GM12878 (cell line): ENCODE results near the gene YPEL4. TPM values are rescaled to one million over a fixed set of nuclear protein-coding genes. Genes with fewer than 3 reads are reported as not detected.

Experiments used
- ATAC-seq: fragments of 200-7000 bp; cut with Tn5 transposase; 3 replicates; pipeline ENCODE4 v1.9.1; 2020; ENCODE audit warnings: mild to moderate bottlenecking, moderate library complexity
- BruUV-seq: library from RNA; stranded (reverse); fragments of 400-500 nt; replicated peaks from 2 replicates; lab custom pipeline; 2021; lab: Mats Ljungman, UMichigan
- CTCF ChIA-PET: fragments of 300-600 bp; sonication (Branson Sonifier 250); formaldehyde crosslinking; extraction: SDS; loops from one replicate; lab custom pipeline; 2021; ENCODE audit warnings: inconsistent platforms; lab: Yijun Ruan, JAX
- POLR2A ChIA-PET: fragments of 350-600 bp; formaldehyde crosslinking; extraction: SDS; loops from one replicate; lab custom pipeline; 2021; ENCODE audit warnings: inconsistent platforms; lab: Charles Lee
- RAD21 ChIA-PET: fragments of 300-600 bp; sonication (Branson Sonifier 250); formaldehyde crosslinking; loops from one replicate; lab custom pipeline; 2023; ENCODE audit warnings: antibody characterized with exemption; ENCODE audit not compliant: unreplicated experiment; lab: Charles Lee
- SMC1A ChIA-PET: fragments of 300-600 bp; sonication (Branson Sonifier 250); formaldehyde crosslinking; loops from one replicate; lab custom pipeline; 2023; ENCODE audit not compliant: unreplicated experiment, uncharacterized antibody; lab: Charles Lee
- DNase-seq: peaks from one replicate; pipeline ENCODE4 v3.0.0-alpha.2; 2011; ENCODE audit warnings: low read depth, low spot score
- FAIRE-seq: peaks from 3 replicates; lab custom pipeline; 2011; peaks lifted over from hg19 to GRCh38; lab: Jason Lieb, UNC
- H2AFZ ChIP-seq: 2 replicates; pipeline ENCODE4 v1.6.0; 2011; ENCODE audit warnings: low read depth, low read length, control low read depth; ENCODE audit not compliant: control insufficient read depth
- H3K27ac ChIP-seq: 2 replicates; pipeline ENCODE4 v1.5.1; 2011; ENCODE audit warnings: control low read depth; ENCODE audit not compliant: control insufficient read depth, insufficient read depth
- H3K27me3 ChIP-seq, 2 experiments: replicated peaks in 1 of 2; 2 replicates each; pipeline versions ENCODE4 v1.6.0 to v1.6.1; 2011; ENCODE audit warnings: low read length in 1 of 2; ENCODE audit not compliant: control insufficient read depth in 2 of 2, insufficient read depth in 2 of 2
- H3K36me3 ChIP-seq, 2 experiments: 2 replicates each; pipeline ENCODE4 v1.5.1; 2011; ENCODE audit warnings: low read length in 1 of 2; ENCODE audit not compliant: control insufficient read depth in 2 of 2, insufficient read depth in 2 of 2
- H3K4me1 ChIP-seq: 2 replicates; pipeline ENCODE4 v1.6.1; 2011; ENCODE audit warnings: mild to moderate bottlenecking, low read length, moderate library complexity, mixed read lengths; ENCODE audit not compliant: control insufficient read depth, insufficient read depth
- H3K4me2 ChIP-seq: 2 replicates; pipeline ENCODE4 v1.6.0; 2011; ENCODE audit warnings: control low read depth; ENCODE audit not compliant: control insufficient read depth, insufficient read depth
- H3K4me3 ChIP-seq: fragments of 200-600 bp; sonication (generic); 2 replicates; pipeline ENCODE4 v1.5.1; 2016
- H3K79me2 ChIP-seq: 2 replicates; pipeline ENCODE4 v1.6.0; 2011; ENCODE audit warnings: low read length; ENCODE audit not compliant: control insufficient read depth, insufficient read depth
- H3K9ac ChIP-seq: 2 replicates; pipeline ENCODE4 v1.8.0; 2011; ENCODE audit warnings: low read length, control low read depth, mixed read lengths; ENCODE audit not compliant: control insufficient read depth, insufficient read depth
- H3K9me3 ChIP-seq: replicated peaks from 3 replicates; pipeline ENCODE4 v1.5.1; 2011; ENCODE audit warnings: mild to moderate bottlenecking, low read length; ENCODE audit not compliant: control insufficient read depth, insufficient read depth
- H4K20me1 ChIP-seq: 2 replicates; pipeline ENCODE4 v1.6.0; 2011; ENCODE audit not compliant: control insufficient read depth, insufficient read depth
- ATF3 ChIP-seq: IDR thresholded peaks from 2 replicates; pipeline ENCODE4 v1.6.1; 2011; ENCODE audit warnings: low read depth, mild to moderate bottlenecking, low read length, moderate library complexity, borderline replicate concordance; ENCODE audit errors: extremely low read depth
- CTCF ChIP-seq, 3 experiments: IDR thresholded peaks in 2 of 3; conservative IDR thresholded peaks in 1 of 3; 2 replicates each; pipeline ENCODE4 v1.5.1; 2011; ENCODE audit warnings: low read depth in 3 of 3, low read length in 3 of 3, mild to moderate bottlenecking in 3 of 3, control low read depth in 2 of 3, moderate library complexity in 2 of 3, inconsistent platforms in 1 of 3, mixed read lengths in 1 of 3; ENCODE audit not compliant: control insufficient read depth in 2 of 3, insufficient read depth in 1 of 3; ENCODE audit errors: extremely low read depth in 1 of 3
- FOXM1 ChIP-seq: IDR thresholded peaks from 2 replicates; pipeline ENCODE4 v1.6.1; 2012; ENCODE audit warnings: low read depth, mild to moderate bottlenecking, inconsistent platforms, low read length, moderate library complexity
- HDGF ChIP-seq: fragments of 450-650 bp; IDR thresholded peaks from 2 replicates; pipeline ENCODE4 v1.6.1; 2016; ENCODE audit warnings: antibody characterized with exemption
- IRF3 ChIP-seq: fragments of 450-650 bp; IDR thresholded peaks from 2 replicates; pipeline ENCODE4 v1.6.1; 2014; ENCODE audit warnings: mild to moderate bottlenecking
- JUNB ChIP-seq: IDR thresholded peaks from 2 replicates; pipeline ENCODE4 v1.6.1; 2016; ENCODE audit warnings: antibody characterized with exemption, mild to moderate bottlenecking
- JUND ChIP-seq: IDR thresholded peaks from 2 replicates; pipeline ENCODE4 v1.6.1; 2012; ENCODE audit warnings: low read depth, mild to moderate bottlenecking, low read length, improper control_type of control experiment, moderate library complexity
- NBN ChIP-seq: fragments of 450-650 bp; IDR thresholded peaks from 2 replicates; pipeline ENCODE4 v1.6.1; 2016
- POU2F2 ChIP-seq: IDR thresholded peaks from 3 replicates; pipeline ENCODE4 v1.6.1; 2011; ENCODE audit warnings: low read depth, mild to moderate bottlenecking, low read length, borderline replicate concordance
- USF2 ChIP-seq: IDR thresholded peaks from 2 replicates; pipeline ENCODE4 v1.6.1; 2011; ENCODE audit warnings: low read depth, low read length, improper control_type of control experiment, borderline replicate concordance
- YY1 ChIP-seq: IDR thresholded peaks from 2 replicates; pipeline ENCODE4 v1.6.1; 2011; ENCODE audit warnings: low read depth, mild to moderate bottlenecking, low read length
- ZNF24 ChIP-seq: fragments of 450-650 bp; IDR thresholded peaks from 2 replicates; pipeline ENCODE4 v1.6.1; 2017; ENCODE audit warnings: antibody characterized with exemption, mild to moderate bottlenecking
- ZSCAN29 ChIP-seq: fragments of 450-650 bp; IDR thresholded peaks from 2 replicates; pipeline ENCODE4 v1.6.1; 2017; ENCODE audit warnings: mild to moderate bottlenecking, moderate library complexity
- WGBS: methylation state at CpG from one replicate; pipeline ENCODE4 v1.1.6; 2016; ENCODE audit warnings: low lambda C conversion rate; ENCODE audit not compliant: insufficient replicate concordance, insufficient coverage; ENCODE audit errors: missing lambda C conversion rate; 5-methylcytosine and 5-hydroxymethylcytosine counted together
- in situ Hi-C: fragments of 300-500 bp; cut with MboI; formaldehyde crosslinking; loops from 9 replicates; pipeline ENCODE4 v1.14.3; 2018; ENCODE audit warnings: mixed read lengths
- intact Hi-C: fragments of 100-400 bp; cut with micrococcal nuclease; formaldehyde crosslinking; loops from one replicate; pipeline ENCODE4 v1.14.2; 2022; ENCODE audit not compliant: unreplicated experiment
- polyA plus RNA-seq, 11 experiments: library from polyadenylated mRNA; depleted of rRNA in 4 of 11; unstranded in 6 of 11; stranded (reverse) in 5 of 11; fragments of >200 nt; fragmentation: Nextera tagmentation in 4 of 11; fragmentation: Illumina TruSeq in 1 of 11; extraction: Ambion mirVana in 4 of 11; extraction: Trizol in 1 of 11; gene quantifications; 1 replicate in 1 of 11; 2 replicates in 10 of 11; pipeline versions ENCODE4 v1.2.1 to v1.2.3, GENCODE V29; 2011 to 2016; ENCODE audit warnings: inconsistent platforms in 2 of 11, missing spikeins in 2 of 11, low read depth in 1 of 11
- total RNA-seq, 4 experiments: library from RNA; depleted of rRNA in 3 of 4; stranded (reverse); fragments of >200 nt in 3 of 4; fragmentation: Illumina TruSeq in 1 of 4; extraction: Trizol in 1 of 4; gene quantifications; 2 replicates each; pipeline versions ENCODE4 v1.2.1 to v1.2.3, GENCODE V29; 2013 to 2021

Gene YPEL4
- total and polyA plus RNA-seq, 10 of the 15 experiments (the other 5 are each of a cell fraction or from before 2014, with no cell fraction given): 0.07 to 0.50 (median 0.13) TPM; not detected in 5

- Histone ChIP-seq H3K4me3 (peak overlapping the region; percentile 82), H3K79me2 (no peaks in the 10 kb centered on the region), H3K9me3 (no peaks in the 10 kb centered on the region), H2AFZ (peak overlapping the region; percentile 69), H3K27ac (no peak overlapping the region), H3K9ac (peak overlapping the region; percentile 57), H3K36me3 (no peaks in the 10 kb centered on the region), H3K4me1 (peaks cover 9% of the 10 kb centered on the region; the same call in 1 of the 2 replicates)
- intact Hi-C loops: no loop called here
- WGBS: 17% methylated on average over 17 of the region's 19 CpGs
- ChIA-PET CTCF (interaction anchor here (0.6 to 13.9 kb wide), 7 partner anchors 10 to 291 kb away, joined by 3 to 319 read pairs (median 103); partner anchors contain the start of genes RTN4RL2, TIMM10 and UBE2L6), POLR2A (interaction anchor here (2.1 kb wide), 1 partner anchor 10 kb away, joined by 10 read pairs; no protein-coding TSS in a partner anchor), RAD21 (interaction anchor here (3.0 to 5.2 kb wide), 4 partner anchors 71 to 294 kb away, joined by 12 to 83 read pairs (median 21); partner anchors contain the start of gene UBE2L6), SMC1A (interaction anchor here (1.4 to 4.1 kb wide), 3 partner anchors 68 to 293 kb away, joined by 3 to 32 read pairs (median 19); partner anchors contain the start of gene UBE2L6)
- ATAC-seq: peak; percentile 35
- no peak for TF ChIP-seq POU2F2
- peak; percentile 54; the same call in 1 of the 2 replicates for TF ChIP-seq NBN
- TF ChIP-seq FOXM1: no peak
- no peak for TF ChIP-seq JUND
- TF ChIP-seq JUNB: no peak
- peak in 2 of 3 experiments; percentile 9 to 19; a peak in 2 of 6 replicates for TF ChIP-seq CTCF (IDR thresholded peaks at IDR 0.05 in 2 of 3, conservative IDR thresholded peaks at IDR 0.05 in 1 of 3; ENCODE audit: control insufficient read depth in 2 of 3, extremely low read depth in 1 of 3, insufficient read depth in 1 of 3, low read depth in 3 of 3, low read length in 3 of 3)
- TF ChIP-seq USF2: no peak
- 0 out of 2 replicates have a peak, but pooled peaks have one; percentile 13 for TF ChIP-seq YY1
- TF ChIP-seq IRF3: no peak
- TF ChIP-seq ATF3: no peak
- no peak for TF ChIP-seq ZSCAN29
- TF ChIP-seq ZNF24: no peak
- TF ChIP-seq HDGF: peak; percentile 51; the same call in 1 of the 2 replicates
- TF ChIP-seq, all 136 proteins: peak for 4
- FAIRE-seq: no peak
- no TSS peak for BruUV-seq
- Histone ChIP-seq H3K27me3 (no peaks in the 10 kb centered on the region; a peak in 1 of 4 replicates), H3K4me2 (peak overlapping the region; percentile 84), H4K20me1 (no peaks in the 10 kb centered on the region)
- in situ Hi-C loops: no loop called here
- no peak for DNase-seq
These were observed 10.8 kb downstream of the YPEL4 start for GRCh38 chr11:57638811-57639320.
